Measurements from ENCODE around the gene TMEM108. TPM values are rescaled to one million over a fixed set of nuclear protein-coding genes. Genes with fewer than 3 reads are reported as not detected.
A peak's percentile ranks its signal among the peaks of the same experiment; 100 is the strongest.

TMEM108 gene
- total RNA-seq, 1 experiment from 2014 or later, result not detected

DNA sequence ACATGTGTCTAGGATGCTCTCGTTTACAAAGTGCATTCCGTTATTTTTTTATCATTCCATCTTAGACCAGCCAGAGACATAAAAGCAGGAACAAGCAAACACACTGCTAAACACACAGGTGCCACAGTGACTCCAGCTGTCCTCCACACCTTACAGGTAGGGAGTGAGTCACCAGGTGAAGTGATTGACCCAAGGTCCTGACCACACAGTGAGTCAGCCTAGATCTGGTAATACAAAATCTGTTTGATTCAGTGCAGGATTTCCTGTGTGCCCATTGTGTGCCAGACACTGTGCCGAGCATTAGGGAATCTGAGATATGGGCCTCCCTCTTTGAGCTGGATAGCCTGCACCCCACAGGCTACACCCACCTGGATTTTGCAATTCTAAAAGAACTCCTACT is 345.0 kb downstream of the TMEM108 start:
- RAD21 ChIA-PET (ENCODE audit: low non-redundant PET in 1 of 2, low total read pairs in 2 of 2, uncharacterized antibody in 2 of 2, unreplicated experiment in 2 of 2), result interaction anchor here in 1 of 2 experiments (0.8 kb wide), 1 partner anchor 342 kb away, joined by 4 read pairs; no protein-coding TSS in a partner anchor
- H3K9me2 ChIP-seq (ENCODE audit: insufficient read depth), result no peaks in the 10 kb centered on the region

More for the DNA sequence above, 345.0 kb downstream of the TMEM108 start:
- H3K9ac ChIP-seq (ENCODE audit: low read length), result no peak overlapping the region
- intact Hi-C loops (cut with micrococcal nuclease), result loop anchor here (10.0 kb wide), 3 partner anchors 578 to 1028 kb away; no protein-coding TSS in a partner anchor
- H3K36me3 ChIP-seq (ENCODE audit: control insufficient read depth in 1 of 2, insufficient read depth in 2 of 2, low read length in 2 of 2), result no peaks in the 10 kb centered on the region
- ChIA-PET CTCF (interaction anchor here (4.4 kb wide), 2 partner anchors 342 to 651 kb away, joined by 25 to 38 read pairs; no protein-coding TSS in a partner anchor), POLR2A (no interaction called here)
- peaks cover 71% of the 10 kb centered on the region for H3K27me3 ChIP-seq (ENCODE audit: insufficient read depth, low read length)
- no peaks in the 10 kb centered on the region for H3K9me3 ChIP-seq (ENCODE audit: control insufficient read depth in 1 of 2, insufficient read depth in 1 of 2, low read depth in 1 of 2, low read length in 2 of 2)
- TF ChIP-seq RAD21 (IDR thresholded peaks at IDR 0.05; ENCODE audit: low read depth) (no peak; the same call in 1 of the 2 replicates), POLR2A (IDR thresholded peaks at IDR 0.05; ENCODE audit: borderline replicate concordance, extremely low read depth, insufficient read depth, insufficient read length) (no peak), SRF (IDR thresholded peaks at IDR 0.05; ENCODE audit: low read depth) (0 out of 2 replicates have a peak, but pooled peaks have one; percentile 35), CBX3 (IDR thresholded peaks at IDR 0.05; ENCODE audit: low read depth) (peak; percentile 67; the same call in 1 of the 2 replicates), CEBPB (IDR thresholded peaks at IDR 0.05; ENCODE audit: low read depth) (peak; percentile 56; the same call in 1 of the 2 replicates), SIN3A (IDR thresholded peaks at IDR 0.05; ENCODE audit: low read depth) (peak; percentile 72; the same call in 1 of the 2 replicates), SP1 (IDR thresholded peaks at IDR 0.05; ENCODE audit: low read depth) (peak; percentile 69), MAX (IDR thresholded peaks at IDR 0.05) (peak; percentile 31; the same call in 1 of the 2 replicates), TCF7L2 (IDR thresholded peaks at IDR 0.05; ENCODE audit: borderline replicate concordance, extremely low read depth, insufficient read depth, insufficient read length) (no peak), POLR2AphosphoS5 (IDR thresholded peaks at IDR 0.05; ENCODE audit: low read depth, low read length) (0 out of 2 replicates have a peak, but pooled peaks have one; percentile 20), JUND (IDR thresholded peaks at IDR 0.05) (peak; percentile 91), ELF1 (IDR thresholded peaks at IDR 0.05; ENCODE audit: borderline replicate concordance, low read depth) (no peak; the same call in 1 of the 2 replicates), ATF3 (IDR thresholded peaks at IDR 0.05) (no peak), ZFX (IDR thresholded peaks at IDR 0.05) (no peak), FOSL1 (IDR thresholded peaks at IDR 0.05; ENCODE audit: low read depth) (peak; percentile 92), ZBTB33 (IDR thresholded peaks at IDR 0.05; ENCODE audit: extremely low read depth, insufficient replicate concordance, low read length) (no peak), EGR1 (IDR thresholded peaks at IDR 0.05; ENCODE audit: low read depth) (no peak)
- TF ChIP-seq, protein P1, sequence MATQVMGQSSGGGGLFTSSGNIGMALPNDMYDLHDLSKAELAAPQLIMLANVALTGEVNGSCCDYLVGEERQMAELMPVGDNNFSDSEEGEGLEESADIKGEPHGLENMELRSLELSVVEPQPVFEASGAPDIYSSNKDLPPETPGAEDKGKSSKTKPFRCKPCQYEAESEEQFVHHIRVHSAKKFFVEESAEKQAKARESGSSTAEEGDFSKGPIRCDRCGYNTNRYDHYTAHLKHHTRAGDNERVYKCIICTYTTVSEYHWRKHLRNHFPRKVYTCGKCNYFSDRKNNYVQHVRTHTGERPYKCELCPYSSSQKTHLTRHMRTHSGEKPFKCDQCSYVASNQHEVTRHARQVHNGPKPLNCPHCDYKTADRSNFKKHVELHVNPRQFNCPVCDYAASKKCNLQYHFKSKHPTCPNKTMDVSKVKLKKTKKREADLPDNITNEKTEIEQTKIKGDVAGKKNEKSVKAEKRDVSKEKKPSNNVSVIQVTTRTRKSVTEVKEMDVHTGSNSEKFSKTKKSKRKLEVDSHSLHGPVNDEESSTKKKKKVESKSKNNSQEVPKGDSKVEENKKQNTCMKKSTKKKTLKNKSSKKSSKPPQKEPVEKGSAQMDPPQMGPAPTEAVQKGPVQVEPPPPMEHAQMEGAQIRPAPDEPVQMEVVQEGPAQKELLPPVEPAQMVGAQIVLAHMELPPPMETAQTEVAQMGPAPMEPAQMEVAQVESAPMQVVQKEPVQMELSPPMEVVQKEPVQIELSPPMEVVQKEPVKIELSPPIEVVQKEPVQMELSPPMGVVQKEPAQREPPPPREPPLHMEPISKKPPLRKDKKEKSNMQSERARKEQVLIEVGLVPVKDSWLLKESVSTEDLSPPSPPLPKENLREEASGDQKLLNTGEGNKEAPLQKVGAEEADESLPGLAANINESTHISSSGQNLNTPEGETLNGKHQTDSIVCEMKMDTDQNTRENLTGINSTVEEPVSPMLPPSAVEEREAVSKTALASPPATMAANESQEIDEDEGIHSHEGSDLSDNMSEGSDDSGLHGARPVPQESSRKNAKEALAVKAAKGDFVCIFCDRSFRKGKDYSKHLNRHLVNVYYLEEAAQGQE (IDR thresholded peaks at IDR 0.05; ENCODE audit: low read depth), result no peak
- no peaks in the 10 kb centered on the region for H4K20me1 ChIP-seq (ENCODE audit: insufficient read depth)
- H3K27ac ChIP-seq (ENCODE audit: low read depth, low read length), result no peak overlapping the region
- H2AFZ ChIP-seq (ENCODE audit: low read depth, low read length, poor library complexity, severe bottlenecking), result no peak overlapping the region
- ATAC-seq (peak; percentile 73), DNase-seq (ENCODE audit: low read depth, low spot score) (peak; percentile 53)
- peaks cover 6 to 16% of the 10 kb centered on the region in 2 experiments for H3K4me1 ChIP-seq (ENCODE audit: control insufficient read depth in 1 of 2, insufficient read depth in 2 of 2, low read length in 2 of 2)
- H3K79me2 ChIP-seq (ENCODE audit: insufficient read depth, low read length), result no peaks in the 10 kb centered on the region
- no TSS peak for BruUV-seq (replicated peaks)
- H3K4me3 ChIP-seq (replicated peaks in 1 of 2; ENCODE audit: low read depth in 1 of 2, low read length in 2 of 2), result no peak overlapping the region
- H3K4me2 ChIP-seq (ENCODE audit: low read length), result peak overlapping the region; percentile 11; the same call in 1 of the 2 replicates
